GM21447 (cell line): ENCODE data around the gene COG2.

ENCODE experiments used
- ATAC-seq: cut with Tn5 transposase; IDR thresholded peaks from one replicate; pipeline ENCODE4 v1.9.1; 2021; ENCODE audit not compliant: unreplicated experiment

The COG2 gene

DNA sequence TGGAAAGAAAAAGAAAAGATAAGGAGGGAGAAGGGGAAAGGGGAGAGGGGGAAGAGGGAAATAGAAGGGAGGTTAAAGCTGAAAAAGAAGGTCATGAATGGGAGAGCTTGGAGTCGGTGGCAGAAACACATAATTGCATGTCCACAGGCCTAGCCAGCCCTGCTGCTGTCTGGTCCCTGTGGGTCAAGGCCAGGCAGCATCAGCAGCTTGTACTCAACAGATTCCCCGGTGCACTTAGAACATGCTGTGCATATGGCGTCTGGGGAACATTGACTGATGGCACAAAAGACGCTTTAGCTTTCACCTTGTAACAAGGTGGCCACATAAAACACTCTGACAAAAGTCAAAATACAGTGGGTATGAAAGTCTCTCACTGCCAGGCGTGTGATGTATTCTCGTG is 25.9 kb downstream of the COG2 start:
- no peak for ATAC-seq

DNA sequence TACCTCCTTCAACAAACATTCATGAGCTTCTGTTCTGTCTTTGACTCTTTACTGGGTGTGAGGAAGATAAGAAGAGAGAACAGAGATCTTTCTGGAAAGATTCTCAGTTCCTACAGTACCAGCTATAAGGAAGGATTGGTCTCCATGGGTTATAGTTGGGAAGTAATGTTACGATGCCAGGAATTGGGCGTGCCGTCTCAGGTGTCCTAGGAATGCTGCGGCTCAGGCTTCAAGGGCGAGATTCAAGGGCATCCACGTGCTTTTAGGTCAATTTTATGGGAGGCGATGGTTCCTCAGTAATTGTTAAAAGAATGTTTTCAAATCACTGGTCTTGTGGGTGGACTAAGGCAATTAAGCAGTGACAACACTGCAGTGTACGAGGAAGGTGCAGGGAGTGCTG is 27.3 kb downstream of the COG2 start:
- no peak for ATAC-seq

DNA sequence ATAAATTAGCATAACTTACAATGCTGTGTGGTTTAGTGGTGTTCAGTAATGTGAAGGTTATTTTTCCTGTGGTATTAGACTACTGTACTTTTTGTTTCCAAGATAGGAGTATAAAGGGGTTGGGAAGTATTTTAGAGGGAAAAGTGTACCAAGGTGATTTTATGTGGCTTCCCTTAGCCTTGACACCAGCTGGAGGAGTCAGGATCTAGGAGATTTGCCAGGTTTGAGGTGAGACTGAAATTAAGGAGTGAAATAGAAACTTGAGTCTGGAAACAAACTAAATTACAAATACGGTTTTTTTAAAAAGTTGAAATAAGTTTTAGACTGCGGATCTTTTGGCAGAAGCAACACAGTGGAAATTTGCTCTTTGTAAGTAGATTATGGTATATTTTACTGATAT is 32.3 kb downstream of the COG2 start:
- ATAC-seq, result no peak

DNA sequence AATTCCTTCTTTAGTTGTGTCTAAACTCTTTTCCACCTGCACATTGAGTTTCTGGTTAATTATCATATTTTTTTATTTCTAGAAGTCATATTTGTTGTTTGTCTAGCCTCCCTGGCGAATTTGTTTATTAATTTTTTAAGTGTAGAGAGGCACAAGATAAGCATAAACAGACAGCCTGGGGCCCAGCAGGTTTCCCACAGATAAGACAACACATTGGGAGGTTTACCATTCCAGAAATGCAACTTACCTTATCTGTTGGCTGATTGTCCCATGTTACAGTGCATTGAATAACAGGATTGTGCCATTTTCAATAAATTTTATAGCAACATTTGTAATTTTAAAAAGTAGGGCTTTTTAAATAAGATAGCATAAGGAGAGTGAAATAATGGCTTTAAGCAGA is 34.9 kb downstream of the COG2 start:
- no peak for ATAC-seq

DNA sequence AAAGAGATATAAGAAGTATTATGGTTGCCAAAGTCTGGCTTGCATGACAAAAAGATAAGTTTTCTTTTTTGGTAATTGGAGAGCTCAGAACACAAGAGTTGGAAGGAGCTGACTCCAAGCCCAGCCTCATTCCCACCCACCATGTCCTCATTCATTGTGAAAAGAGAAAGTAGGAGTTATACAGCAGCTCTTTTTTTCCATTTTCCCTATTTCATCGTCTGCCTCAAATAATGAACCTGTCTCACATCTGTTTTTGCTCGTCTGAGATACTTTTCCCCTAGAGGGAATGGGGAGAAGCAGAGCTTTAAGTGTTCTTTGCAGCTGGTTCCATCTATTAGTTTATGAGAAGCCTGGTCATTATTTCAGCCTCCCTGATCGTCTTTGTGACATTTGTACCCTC is 36.9 kb downstream of the COG2 start:
- no peak for ATAC-seq

DNA sequence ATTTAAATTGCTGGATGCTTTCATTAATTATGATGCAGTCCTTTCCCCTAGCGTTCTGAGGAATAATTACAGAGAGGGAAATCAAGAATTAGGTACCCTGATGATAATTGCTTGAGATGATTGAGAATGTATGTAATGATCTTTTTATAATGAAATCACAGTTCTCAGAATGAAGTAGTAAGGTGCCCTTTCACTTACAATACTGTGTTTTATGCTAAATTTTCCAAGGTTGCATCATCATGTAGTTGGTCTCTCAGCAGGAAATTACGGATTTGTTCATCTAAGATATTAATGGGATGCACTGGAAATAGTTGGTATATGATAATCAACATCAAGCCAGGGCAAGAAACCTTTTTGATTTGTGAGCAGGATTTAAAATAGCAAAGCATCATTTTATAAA is 37.5 kb downstream of the COG2 start:
- ATAC-seq, result no peak

DNA sequence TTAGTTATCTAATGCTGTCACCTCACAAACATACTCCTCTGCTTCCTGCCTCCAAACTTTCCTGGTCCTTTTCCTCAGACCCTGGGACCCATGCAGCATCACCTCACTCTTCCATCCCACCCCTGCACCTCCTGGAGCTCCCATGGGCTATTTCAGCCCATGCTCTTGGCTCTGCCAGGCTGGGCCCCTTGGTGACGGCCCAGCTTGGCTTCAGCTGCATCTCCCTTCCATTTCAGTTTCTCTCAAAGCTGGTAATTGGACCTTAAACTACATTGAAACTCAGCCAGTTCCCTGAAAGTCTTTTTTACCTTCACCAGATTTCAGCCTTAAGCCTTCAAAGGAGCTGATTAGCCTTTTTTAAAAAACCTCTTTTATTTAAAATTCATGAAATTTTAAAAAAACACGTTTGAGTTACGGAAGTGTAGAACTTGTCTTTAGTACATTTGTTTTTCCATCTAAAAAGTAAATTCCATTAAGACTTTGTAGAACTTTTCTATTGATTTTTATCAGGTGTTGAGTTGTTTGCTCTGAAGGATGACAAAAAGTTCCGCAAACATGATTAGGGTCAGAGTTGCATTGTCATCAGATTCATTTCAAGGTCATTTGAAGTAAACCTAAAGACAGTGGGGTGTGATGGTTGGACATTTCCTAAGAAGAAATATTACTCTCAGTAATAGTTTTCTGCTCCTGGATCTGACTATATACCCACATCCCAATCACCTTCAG is 38.2 kb downstream of the COG2 start:
- ATAC-seq, result no peak

DNA sequence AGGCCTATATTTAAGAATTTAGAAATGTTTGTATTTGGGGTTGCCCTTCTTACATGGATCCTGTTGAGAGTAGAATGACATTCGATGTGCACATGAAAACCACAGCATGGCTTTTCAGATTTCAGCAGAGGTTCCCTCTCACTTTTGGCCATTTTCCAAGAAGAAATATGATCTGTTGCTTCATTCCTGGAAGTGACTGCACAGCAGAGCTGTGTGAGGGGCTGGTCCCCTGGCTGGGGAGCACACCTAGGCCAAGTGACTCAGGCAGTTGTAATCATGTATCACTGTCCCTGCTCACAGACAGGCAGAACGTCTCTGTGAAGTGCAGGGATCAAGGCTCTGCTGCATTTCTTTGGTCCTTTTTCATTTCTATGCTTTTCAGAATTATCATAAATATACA is 39.3 kb downstream of the COG2 start:
- ATAC-seq, result no peak

DNA sequence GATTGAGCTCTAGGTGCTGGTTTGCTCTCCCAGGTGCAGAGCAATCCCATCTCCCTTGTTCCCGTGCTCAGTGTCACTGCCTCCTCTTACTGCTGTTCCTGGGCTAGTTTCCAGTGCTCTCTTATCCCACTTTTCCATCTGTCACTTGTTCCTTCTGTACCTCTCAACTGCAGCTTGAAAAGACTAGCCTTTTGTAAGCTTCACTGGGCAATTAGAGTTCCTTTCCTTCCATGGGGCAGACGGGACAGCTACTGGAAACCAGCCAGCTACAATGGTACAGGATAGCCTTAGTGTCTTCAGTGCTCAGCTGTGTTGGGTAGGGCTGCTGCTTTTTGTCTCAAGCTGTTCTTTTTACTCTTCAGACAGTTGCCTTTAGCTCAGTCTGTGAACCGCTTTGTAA is 40.0 kb downstream of the COG2 start:
- no peak for ATAC-seq

DNA sequence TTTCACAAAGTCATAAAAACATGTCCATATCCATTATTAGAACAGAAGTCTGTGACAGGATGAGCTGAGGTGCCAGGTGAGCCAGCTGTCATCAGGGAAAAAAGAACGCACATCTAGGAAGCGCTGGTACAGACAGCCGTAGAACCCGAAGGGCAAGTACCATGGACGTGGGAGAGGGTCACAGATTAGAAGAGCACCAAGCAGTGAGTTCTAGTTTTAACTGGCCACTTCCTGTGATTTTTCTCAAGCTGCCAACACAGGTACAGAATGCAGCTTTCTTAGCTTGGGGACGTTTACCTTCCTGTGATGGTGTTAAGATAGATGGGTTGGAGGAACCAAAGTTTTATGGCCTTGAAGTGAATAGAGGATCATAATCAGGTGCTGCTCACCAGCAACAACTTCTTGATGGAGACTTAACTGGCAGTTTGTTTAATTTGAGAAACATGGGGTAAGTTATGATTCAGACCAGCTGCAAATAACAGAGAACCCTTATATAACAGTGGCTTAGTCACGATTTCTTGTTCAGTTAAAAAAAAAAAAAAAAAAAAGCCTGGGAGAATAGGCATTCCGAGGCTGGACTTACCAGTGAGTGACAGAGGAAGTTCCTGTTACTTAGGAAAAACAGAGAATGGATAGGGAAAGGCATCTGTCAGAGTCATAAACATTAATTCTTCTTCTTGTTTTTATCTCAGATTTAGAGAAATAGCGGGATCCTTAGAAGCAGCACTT is 40.8 kb downstream of the COG2 start:
- ATAC-seq, result no peak

DNA sequence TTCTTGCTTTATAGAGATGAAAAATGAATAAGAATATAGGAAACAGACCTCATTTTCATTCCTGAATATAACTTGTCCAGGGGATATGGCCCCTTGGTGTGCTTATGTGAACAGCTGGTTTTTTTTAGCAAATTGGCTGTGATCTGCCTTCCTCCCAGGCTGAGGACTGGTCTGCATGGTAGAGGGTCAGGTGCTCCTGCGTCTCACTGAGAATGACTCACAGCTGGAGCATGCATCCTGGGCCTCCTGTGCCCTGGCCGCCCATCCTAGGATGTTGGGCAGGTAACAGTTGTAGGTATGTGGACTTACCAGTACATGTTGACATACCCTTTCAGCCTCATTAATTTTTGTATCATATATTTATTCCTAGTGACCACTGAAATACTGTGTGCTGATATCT is 41.9 kb downstream of the COG2 start:
- no peak for ATAC-seq

DNA sequence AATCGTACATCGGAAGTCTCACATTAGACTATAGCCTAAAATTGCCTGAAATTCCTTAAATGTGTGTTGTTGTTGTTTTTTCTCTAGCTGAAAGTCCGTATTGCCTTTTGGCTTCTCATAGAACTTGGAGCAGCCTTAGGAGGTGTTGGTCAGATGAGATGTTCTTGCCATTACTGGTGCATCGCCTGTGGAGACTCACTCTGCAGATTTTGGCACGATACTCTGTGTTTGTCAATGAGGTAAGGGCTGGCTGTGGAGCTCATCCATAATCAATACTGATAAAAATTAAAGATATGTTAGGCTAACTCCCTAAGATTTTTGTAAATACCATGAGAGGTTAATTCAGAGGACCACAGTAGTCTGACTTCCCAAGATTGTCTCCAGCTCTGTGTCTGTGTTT is 42.7 kb downstream of the COG2 start:
- ATAC-seq, result no peak

DNA sequence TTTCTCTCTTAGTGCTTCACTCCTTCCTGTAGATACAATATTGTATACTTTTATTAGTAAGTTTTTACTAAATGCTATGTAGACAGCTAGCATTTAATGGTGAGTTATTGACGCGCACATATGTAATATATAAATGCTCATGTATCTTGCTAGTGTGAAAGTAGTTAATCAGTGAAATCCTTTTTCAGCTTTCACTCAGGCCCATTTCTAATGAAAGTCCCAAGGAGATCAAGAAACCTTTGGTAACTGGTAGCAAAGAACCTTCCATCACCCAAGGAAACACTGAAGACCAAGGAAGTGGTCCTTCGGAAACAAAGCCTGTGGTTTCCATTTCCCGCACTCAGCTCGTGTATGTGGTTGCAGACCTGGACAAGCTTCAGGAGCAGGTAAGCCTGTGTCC is 44.5 kb downstream of the COG2 start:
- ATAC-seq, result no peak

DNA sequence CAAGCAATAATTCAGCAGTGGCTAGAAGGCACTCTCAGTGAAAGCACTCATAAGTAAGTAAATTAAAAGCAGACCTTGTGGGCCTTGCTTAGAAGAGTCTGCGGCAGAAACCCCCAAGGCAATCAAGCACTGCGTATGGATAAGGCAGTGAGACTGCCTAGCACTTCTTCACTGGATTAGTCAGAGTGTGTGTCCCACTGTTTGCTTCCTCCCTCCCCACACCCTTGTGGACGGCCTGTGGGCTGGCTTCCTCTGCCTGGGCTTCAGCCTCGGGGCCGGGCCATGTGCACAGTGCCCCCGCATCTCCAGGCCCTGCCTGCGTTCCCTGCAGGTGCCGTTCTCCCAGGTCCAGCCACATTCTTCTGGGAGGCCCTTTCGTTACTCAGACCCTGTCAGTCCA is 47.8 kb downstream of the COG2 start:
- no peak for ATAC-seq

DNA sequence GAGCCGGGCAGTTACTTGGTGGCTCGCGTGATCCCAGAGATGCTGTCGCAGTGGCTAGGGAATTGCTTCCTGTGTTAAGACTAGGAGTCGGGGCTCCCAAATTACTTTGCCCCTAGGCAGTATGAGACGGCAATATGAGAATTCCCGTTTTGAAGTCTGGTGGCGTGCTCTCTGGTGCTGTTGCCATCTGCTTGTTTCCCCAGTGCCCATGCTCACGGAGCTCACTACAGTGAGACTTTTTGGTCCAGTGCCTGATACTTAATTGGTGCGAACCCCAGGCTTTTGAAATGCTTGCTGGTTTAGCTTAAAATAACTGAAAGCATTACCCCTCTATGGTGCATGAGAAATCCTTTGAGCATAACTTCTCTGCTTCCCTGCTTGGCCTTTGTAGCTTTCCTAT is 49.3 kb downstream of the COG2 start:
- ATAC-seq, result no peak

DNA sequence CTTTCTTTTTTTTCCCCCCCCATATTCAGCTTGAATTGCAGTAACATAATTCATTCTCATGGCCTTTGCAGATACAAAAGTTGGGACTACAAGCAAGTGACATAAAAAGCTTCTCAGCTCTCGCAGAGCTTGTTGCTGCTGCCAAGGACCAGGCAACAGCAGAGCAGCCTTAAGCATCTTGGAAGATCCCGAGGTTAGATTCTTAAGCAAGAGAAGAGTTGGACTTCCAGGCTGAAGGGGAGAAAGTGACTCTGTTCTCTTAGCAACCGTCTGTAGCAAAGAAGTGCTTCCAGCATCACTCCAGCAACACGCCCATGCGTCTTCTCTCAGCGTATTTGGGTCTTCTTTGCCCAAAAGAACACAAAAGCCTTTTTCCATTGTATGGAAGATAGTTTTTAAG is 50.9 kb downstream of the COG2 start:
- ATAC-seq, result no peak

DNA sequence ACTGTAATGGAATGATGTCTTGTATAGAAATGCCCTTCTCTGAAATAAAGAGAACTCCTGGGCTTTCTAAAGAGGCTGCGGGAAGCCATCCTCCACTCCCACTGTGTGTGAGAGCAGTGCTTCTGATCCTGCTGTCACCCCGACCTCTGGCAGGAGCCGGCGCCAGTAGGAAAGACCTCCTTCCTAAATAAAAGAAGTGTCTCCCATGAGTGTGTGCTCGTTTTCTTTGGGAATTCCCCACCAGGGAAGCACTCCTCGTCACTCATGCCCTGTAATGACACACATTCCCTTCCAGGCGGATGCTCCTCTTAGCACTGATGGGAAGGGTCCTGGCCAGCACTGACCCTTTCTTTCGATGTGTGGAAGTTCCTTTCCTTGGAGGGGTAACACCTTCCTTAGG is 51.5 kb downstream of the COG2 start:
- ATAC-seq, result no peak

DNA sequence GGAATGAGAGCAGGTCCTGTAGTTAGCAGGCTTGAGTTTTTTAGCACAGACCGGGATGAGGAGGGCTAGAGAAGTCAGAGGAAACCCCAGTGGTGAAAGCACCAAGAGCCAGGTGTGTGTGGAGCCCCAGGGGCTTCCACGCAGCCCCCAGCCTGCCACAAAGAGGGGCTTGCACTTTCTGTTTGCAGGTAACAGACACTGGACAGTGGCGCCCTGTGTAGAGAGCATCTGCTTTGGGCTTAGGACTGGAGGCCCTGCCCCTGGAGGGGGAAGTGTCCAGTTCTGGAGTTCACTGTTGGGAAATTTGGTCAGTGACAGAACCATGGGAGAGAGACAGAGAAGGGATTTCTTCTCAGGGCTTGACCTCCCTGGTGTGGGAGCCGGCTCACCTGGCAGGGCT is 52.2 kb downstream of the COG2 start:
- no peak for ATAC-seq

DNA sequence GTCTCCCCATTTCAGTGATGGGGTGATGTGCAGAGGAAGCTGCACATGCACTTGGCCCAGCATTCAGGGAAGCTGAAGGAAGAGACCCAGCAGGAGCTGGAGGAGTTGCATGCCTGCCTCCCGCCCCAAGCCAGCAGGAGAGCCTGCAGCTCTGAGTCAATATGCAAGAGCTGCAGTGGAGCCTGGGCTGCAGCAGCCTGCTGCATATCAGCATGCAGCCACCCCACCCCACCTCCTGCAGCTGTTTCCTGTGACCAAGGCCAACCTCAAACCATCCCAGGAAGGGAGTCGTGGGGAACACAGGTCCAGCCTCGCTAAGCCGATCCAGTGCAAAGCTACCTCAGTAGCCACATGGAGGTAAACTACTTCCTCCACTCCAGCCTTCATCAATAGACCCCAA is 52.7 kb downstream of the COG2 start:
- no peak for ATAC-seq

DNA sequence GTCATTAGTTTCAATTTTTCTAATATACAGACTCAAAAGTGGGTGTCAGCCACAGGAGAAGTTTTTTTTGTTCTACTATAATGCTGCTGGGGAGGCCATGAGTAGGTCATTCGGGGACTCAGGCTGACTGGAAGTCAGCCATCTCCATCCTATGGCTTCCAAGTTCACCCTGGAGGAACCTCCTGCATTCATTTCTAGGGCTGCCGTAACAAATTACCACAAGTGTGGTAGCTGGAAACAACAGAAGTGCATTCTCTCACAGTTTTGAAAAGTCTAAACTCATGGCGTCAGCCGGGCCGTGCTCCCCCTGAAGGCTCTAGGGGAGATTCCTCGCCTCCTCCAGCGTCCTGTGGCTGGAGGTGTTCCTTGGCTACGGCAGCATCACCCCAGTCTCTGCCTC is 53.9 kb downstream of the COG2 start:
- ATAC-seq, result no peak

DNA sequence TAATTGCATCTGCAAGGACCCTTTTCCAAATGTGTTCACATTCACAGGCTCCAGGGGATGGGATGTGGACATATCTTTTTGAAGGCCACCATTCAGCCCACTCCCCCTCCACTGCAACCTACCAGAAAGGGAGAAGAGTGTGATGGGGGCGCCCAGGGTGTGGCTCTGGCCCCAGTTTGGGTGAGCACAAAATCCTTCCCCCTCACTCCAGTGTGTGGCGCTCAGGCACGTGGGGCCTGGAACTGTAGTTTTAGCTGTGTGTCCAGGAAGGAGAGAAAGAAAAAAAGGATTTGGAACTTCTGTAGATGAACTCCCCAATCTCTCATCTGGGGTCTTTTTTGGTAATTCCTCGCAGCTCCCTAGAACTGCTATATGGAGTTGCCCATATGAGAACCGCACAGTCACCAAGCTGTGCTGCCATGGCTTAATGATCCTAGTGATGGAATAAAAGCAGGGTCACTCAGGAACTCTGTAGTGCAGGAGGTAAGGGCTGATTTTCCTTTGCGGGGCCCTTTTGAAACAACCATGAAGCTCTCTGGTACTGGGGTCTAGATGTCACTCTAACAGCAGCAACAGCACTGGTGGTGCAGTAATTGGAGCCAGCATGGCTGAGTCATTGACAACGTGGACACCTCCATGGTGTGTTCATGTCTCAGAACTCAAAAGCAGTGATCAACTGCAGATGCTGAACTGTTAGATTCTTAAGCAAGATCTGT is 54.6 kb downstream of the COG2 start:
- no peak for ATAC-seq

DNA sequence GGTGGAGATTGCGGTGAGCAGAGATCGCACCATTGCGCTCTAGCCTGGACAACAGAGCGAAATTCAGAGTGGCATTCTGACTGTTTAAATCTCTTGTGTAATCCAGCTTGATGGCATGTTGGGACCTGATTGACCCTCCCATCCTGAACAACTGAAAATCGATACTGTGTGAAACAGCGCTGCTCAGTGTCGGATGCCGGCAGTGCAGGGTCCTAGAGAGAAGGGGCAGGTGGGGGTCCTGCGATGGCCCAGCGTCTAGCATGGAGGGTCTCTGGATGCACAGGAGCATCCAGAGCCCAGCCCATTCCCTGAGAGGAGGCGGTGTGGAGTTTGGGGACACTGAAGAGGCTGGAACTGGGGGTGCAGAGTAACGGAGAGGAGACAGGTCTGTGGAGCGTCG is 55.8 kb downstream of the COG2 start:
- ATAC-seq, result no peak
